ENCODE data around the gene HCST.

The HCST gene

GRCh38 chr19:35937345-35938281 is 35.3 kb downstream of the HCST start:
- no peak for DNase-seq
- ATAC-seq, result peak; percentile 26

DNA sequence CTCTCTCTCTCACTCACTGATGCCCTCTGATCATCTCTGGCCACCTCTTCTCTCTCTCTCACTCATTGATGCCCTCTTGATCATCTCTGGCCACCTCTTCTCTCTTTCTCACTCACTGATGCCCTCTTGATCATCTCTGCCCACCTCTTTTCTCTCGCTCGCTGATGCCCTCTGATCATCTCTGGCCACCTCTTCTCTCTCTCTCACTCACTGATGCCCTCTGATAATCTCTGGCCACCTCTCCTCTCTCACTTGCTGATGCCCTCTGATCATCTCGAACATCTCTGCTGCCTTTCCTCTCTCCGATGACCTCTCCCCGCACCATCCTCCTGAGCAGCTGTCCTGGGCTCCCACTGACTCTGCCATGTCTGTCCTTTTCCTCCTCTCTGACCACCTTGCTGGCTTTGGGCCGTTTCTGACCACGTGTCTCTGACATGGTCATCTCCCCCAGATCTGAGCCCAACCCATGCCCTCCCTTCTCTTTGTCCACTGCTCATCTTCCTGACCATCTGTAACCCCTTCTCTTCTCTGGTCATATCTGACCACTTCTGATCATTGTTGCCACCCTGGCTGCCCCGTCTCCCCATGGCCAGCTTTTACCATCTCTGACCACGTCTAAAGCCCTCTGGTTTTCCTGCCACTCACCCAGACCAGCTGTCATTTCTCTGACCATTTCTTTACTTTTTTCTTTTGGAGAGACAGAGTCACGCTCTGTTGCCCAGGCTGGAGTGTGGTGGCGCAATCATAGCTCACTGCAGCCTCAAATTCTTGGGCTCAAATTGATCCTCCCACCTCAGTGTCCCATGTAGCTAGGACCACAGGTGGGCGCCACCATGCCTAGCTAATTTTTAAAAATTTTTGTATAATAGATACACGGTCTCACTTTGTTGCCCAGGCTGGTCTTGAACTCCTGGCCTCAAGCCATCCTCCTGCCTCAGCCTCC is 36.2 kb downstream of the HCST start:
- DNase-seq, result no peak
- no peak for ATAC-seq

- ATAC-seq, result no peak
- DNase-seq, result no peak
Observed at GRCh38 chr19:35939307-35940077, 37.2 kb downstream of the HCST start.

DNA sequence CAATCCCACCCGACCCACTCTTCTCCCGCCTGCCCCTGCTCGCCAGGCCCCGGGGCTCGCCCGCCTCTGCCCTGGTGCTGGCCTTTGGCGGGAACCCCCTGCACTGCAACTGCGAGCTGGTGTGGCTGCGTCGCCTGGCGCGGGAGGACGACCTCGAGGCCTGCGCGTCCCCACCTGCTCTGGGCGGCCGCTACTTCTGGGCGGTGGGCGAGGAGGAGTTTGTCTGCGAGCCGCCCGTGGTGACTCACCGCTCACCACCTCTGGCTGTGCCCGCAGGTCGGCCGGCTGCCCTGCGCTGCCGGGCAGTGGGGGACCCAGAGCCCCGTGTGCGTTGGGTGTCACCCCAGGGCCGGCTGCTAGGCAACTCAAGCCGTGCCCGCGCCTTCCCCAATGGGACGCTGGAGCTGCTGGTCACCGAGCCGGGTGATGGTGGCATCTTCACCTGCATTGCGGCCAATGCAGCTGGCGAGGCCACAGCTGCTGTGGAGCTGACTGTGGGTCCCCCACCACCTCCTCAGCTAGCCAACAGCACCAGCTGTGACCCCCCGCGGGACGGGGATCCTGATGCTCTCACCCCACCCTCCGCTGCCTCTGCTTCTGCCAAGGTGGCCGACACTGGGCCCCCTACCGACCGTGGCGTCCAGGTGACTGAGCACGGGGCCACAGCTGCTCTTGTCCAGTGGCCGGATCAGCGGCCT is 37.9 kb downstream of the HCST start:
- DNase-seq, result no peak
- ATAC-seq, result no peak

GRCh38 chr19:35940839-35941238 is 38.5 kb downstream of the HCST start:
- ATAC-seq (no peak), DNase-seq (no peak)

- ATAC-seq (no peak), DNase-seq (no peak)
Observed at GRCh38 chr19:35942235-35942634, 39.9 kb downstream of the HCST start.

DNA sequence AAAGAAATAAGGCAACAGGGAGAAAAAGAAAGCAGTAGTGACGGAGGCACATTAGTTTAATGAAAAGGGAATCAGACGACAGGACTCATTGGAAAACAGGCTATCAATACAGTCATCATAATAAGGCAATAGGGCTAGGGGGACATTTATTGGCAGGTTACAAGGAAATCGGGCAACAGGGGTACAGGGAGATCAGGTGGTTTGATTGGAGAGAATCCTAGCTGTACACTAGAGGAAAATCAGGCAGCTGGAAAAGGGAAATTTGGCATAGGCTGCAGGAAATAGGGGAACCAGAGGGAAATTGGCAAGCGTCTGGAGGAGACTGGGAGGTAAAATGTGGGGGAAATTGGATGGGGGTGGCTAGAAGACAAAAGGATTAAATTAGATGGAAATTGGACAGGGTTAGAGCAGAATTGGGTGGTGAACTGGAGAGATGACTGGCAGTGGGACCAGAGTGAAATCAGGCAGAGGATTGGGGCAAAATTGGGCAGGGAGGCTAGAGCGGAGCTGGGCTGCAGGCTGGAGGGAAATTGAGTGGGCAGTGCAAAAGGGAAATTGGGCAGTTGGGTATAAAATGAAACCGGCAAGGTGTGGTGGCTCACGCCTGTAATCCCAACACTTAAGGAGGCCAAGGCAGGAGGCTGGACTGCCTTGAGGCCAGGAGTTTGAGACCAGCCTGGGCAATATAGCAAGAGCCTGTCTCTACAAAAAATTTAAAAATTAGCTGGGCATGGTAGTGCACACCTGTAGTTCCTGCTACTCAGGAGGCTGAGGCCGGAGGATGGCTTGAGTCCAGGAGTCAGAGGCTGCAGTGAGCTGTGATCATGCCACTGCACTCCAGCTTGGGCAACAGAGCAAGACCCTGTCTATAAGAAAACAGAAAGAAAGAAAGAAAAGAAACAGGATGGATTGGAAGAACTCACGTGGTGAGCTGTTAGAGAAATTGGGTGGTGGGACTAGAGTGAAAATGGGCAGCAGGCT is 41.3 kb downstream of the HCST start:
- DNase-seq, result no peak
- ATAC-seq, result no peak

DNA sequence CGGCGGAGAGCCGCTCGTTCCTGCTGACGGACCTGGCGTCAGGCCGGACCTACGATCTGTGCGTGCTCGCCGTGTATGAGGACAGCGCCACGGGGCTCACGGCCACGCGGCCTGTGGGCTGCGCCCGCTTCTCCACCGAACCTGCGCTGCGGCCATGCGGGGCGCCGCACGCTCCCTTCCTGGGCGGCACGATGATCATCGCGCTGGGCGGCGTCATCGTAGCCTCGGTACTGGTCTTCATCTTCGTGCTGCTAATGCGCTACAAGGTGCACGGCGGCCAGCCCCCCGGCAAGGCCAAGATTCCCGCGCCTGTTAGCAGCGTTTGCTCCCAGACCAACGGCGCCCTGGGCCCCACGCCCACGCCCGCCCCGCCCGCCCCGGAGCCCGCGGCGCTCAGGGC is 42.2 kb downstream of the HCST start:
- no peak for ATAC-seq
- DNase-seq, result no peak

- DNase-seq (no peak), ATAC-seq (no peak)
Observed at GRCh38 chr19:35945121-35945790, 42.9 kb downstream of the HCST start.

GRCh38 chr19:35946203-35946602 is 43.9 kb downstream of the HCST start:
- ATAC-seq, result no peak
- DNase-seq, result no peak

GRCh38 chr19:35949131-35949530 is 46.8 kb downstream of the HCST start:
- no peak for DNase-seq
- ATAC-seq, result no peak
